GM12864 (cell line): ENCODE data around the gene NECTIN1.

Experiments
- DNase-seq: peaks from one replicate; pipeline ENCODE4 v3.0.0-alpha.2; 2011; ENCODE audit warnings: low read depth
- H3K4me3 ChIP-seq: 2 replicates; pipeline ENCODE4 v1.5.1; 2011; ENCODE audit warnings: mild to moderate bottlenecking, low read depth, low read length, control low read depth
- CTCF ChIP-seq: IDR thresholded peaks from 2 replicates; pipeline ENCODE4 v1.5.1; 2011; ENCODE audit warnings: low read depth, mild to moderate bottlenecking, moderate library complexity, low read length, control low read depth, inconsistent platforms; ENCODE audit errors: missing control alignments

NECTIN1 gene

GRCh38 chr11:119747868-119748660, 19.1 kb upstream of the NECTIN1 start:
- no peak for DNase-seq
- no peak for TF ChIP-seq CTCF

GRCh38 chr11:119745776-119746535, 17.0 kb upstream of the NECTIN1 start:
- no peak for DNase-seq
- no peak for TF ChIP-seq CTCF
- no peak overlapping the region for H3K4me3 ChIP-seq

More at GRCh38 chr11:119747868-119748660, 19.1 kb upstream of the NECTIN1 start:
- no peak overlapping the region for H3K4me3 ChIP-seq

- no peak for TF ChIP-seq CTCF
- no peak overlapping the region for H3K4me3 ChIP-seq
- DNase-seq: no peak
Measured at GRCh38 chr11:119745112-119745511, 16.1 kb upstream of the NECTIN1 start.

- no peak overlapping the region for H3K4me3 ChIP-seq
- no peak for TF ChIP-seq CTCF
- DNase-seq: no peak
Measured at GRCh38 chr11:119744577-119744976, 15.6 kb upstream of the NECTIN1 start.

GRCh38 chr11:119743006-119743405, 14.0 kb upstream of the NECTIN1 start:
- no peak for DNase-seq
- TF ChIP-seq CTCF: no peak
- H3K4me3 ChIP-seq: no peak overlapping the region

GRCh38 chr11:119742263-119742861, 13.4 kb upstream of the NECTIN1 start:
- no peak overlapping the region for H3K4me3 ChIP-seq
- DNase-seq: no peak
- TF ChIP-seq CTCF: no peak
